ENCODE data around the gene FAM156B. TPM values are rescaled to one million over a fixed set of nuclear protein-coding genes. Genes with fewer than 3 reads are reported as not detected.
"Not testable (repeated sequence)": the region's sequence is repeated elsewhere in the genome, so short reads cannot be mapped to it uniquely, and the experiment has no call there.

The FAM156B gene
- total and polyA plus RNA-seq, 2 of the 4 experiments (the other 2 are of a cell fraction), result 17.9 to 52.4 TPM

GRCh38 chrX:52941728-52942127 lies 44.6 kb downstream of the FAM156B start:
- in situ Hi-C loops (cut with MboI; ENCODE audit: low sequenced_read_pairs); H3K79me1 ChIP-seq (ENCODE audit: low read depth in 1 of 2, low read length in 2 of 2); H3K27ac ChIP-seq (ENCODE audit: insufficient read depth, low read length); H2AFZ ChIP-seq (replicated peaks; ENCODE audit: low read length, poor library complexity); H3K14ac ChIP-seq (replicated peaks; ENCODE audit: low read depth, low read length); H2AK5ac ChIP-seq (ENCODE audit: low read depth, low read length); H3K36me3 ChIP-seq (ENCODE audit: control insufficient read depth, insufficient read depth, low read length); H2BK120ac ChIP-seq (ENCODE audit: low read depth, low read length); H3K18ac ChIP-seq (ENCODE audit: low read depth, low read length); H2BK15ac ChIP-seq (ENCODE audit: low read depth, low read length); H2BK5ac ChIP-seq (ENCODE audit: low read depth, low read length, poor library complexity, severe bottlenecking); H4K5ac ChIP-seq (ENCODE audit: low read depth, low read length); H4K91ac ChIP-seq (ENCODE audit: insufficient read depth, low read depth, low read length); H4K20me1 ChIP-seq (ENCODE audit: insufficient read depth, low read length); H3K4ac ChIP-seq (ENCODE audit: low read depth, low read length); BruUV-seq (replicated peaks); H3K9ac ChIP-seq (ENCODE audit: low read depth, low read length); H3K27me3 ChIP-seq (ENCODE audit: control insufficient read depth, insufficient read depth, low read length); H2AK9ac ChIP-seq (replicated peaks; ENCODE audit: low read depth, low read length, poor library complexity); H3K23ac ChIP-seq (ENCODE audit: low read depth, low read length); DNase-seq; H3K9me1 ChIP-seq (ENCODE audit: insufficient read depth, low read length); H3K4me2 ChIP-seq (ENCODE audit: low read depth, low read length); H2BK20ac ChIP-seq (ENCODE audit: low read depth, low read length); H3K9me3 ChIP-seq (ENCODE audit: control insufficient read depth, insufficient read depth, low read length); intact Hi-C loops (cut with micrococcal nuclease); dilution Hi-C loops (cut with HindIII; ENCODE audit: low sequenced_read_pairs, unreplicated experiment); H3K56ac ChIP-seq (ENCODE audit: extremely low read depth, insufficient read depth, low read length); ATAC-seq (ENCODE audit: low read depth); POLR2A ChIA-PET (ENCODE audit: unreplicated experiment); CTCF ChIA-PET; H4K8ac ChIP-seq (ENCODE audit: low read depth in 2 of 2, low read length in 2 of 2); H3K4me1 ChIP-seq (ENCODE audit: control insufficient read depth, insufficient read depth, low read length); H3K4me3 ChIP-seq (ENCODE audit: insufficient read depth, low read depth, low read length): not testable (repeated sequence)
- WGBS, 2 experiments (ENCODE audit: extremely low coverage in 2 of 2, insufficient read length in 1 of 2), result no CpG with 5 or more reads among the region's 10 CpGs

GRCh38 chrX:52945838-52946494 lies 48.8 kb downstream of the FAM156B start:
- H3K79me1 ChIP-seq (ENCODE audit: low read depth in 1 of 2, low read length in 2 of 2); H2BK5ac ChIP-seq (ENCODE audit: low read depth, low read length, poor library complexity, severe bottlenecking); H3K36me3 ChIP-seq (ENCODE audit: control insufficient read depth, insufficient read depth, low read length); ATAC-seq (ENCODE audit: low read depth); H2BK20ac ChIP-seq (ENCODE audit: low read depth, low read length); dilution Hi-C loops (cut with HindIII; ENCODE audit: low sequenced_read_pairs, unreplicated experiment); H3K9me1 ChIP-seq (ENCODE audit: insufficient read depth, low read length); in situ Hi-C loops (cut with MboI; ENCODE audit: low sequenced_read_pairs); H3K4me1 ChIP-seq (ENCODE audit: control insufficient read depth, insufficient read depth, low read length); H3K14ac ChIP-seq (replicated peaks; ENCODE audit: low read depth, low read length); H3K4me3 ChIP-seq (ENCODE audit: insufficient read depth, low read depth, low read length); H3K27ac ChIP-seq (ENCODE audit: insufficient read depth, low read length); H3K56ac ChIP-seq (ENCODE audit: extremely low read depth, insufficient read depth, low read length); H2BK15ac ChIP-seq (ENCODE audit: low read depth, low read length); H3K27me3 ChIP-seq (ENCODE audit: control insufficient read depth, insufficient read depth, low read length); intact Hi-C loops (cut with micrococcal nuclease); H3K9me3 ChIP-seq (ENCODE audit: control insufficient read depth, insufficient read depth, low read length); H4K8ac ChIP-seq (ENCODE audit: low read depth in 2 of 2, low read length in 2 of 2); H3K4me2 ChIP-seq (ENCODE audit: low read depth, low read length); H2AK9ac ChIP-seq (replicated peaks; ENCODE audit: low read depth, low read length, poor library complexity); H3K9ac ChIP-seq (ENCODE audit: low read depth, low read length); CTCF ChIA-PET; H2AFZ ChIP-seq (replicated peaks; ENCODE audit: low read length, poor library complexity); H4K5ac ChIP-seq (ENCODE audit: low read depth, low read length); H2AK5ac ChIP-seq (ENCODE audit: low read depth, low read length); POLR2A ChIA-PET (ENCODE audit: unreplicated experiment); H3K23ac ChIP-seq (ENCODE audit: low read depth, low read length); DNase-seq; H4K91ac ChIP-seq (ENCODE audit: insufficient read depth, low read depth, low read length); H3K18ac ChIP-seq (ENCODE audit: low read depth, low read length); H3K4ac ChIP-seq (ENCODE audit: low read depth, low read length); BruUV-seq (replicated peaks); H2BK120ac ChIP-seq (ENCODE audit: low read depth, low read length); H4K20me1 ChIP-seq (ENCODE audit: insufficient read depth, low read length): not testable (repeated sequence)
- no CpG with 5 or more reads among the region's 14 CpGs for WGBS, 2 experiments (ENCODE audit: extremely low coverage in 2 of 2, insufficient read length in 1 of 2)

Measured in IMR-90 (cell line).